GM18873 (cell line): Measurements from ENCODE around the gene PRR32.
"Not testable (repeated sequence)": the region's sequence is repeated elsewhere in the genome, so short reads cannot be mapped to it uniquely, and the experiment has no call there.

Source experiments
- ATAC-seq: cut with Tn5 transposase; IDR thresholded peaks from one replicate; pipeline ENCODE4 v1.9.1; 2021; ENCODE audit warnings: mild to moderate bottlenecking, moderate library complexity, moderate number of reproducible peaks; ENCODE audit not compliant: unreplicated experiment, low FRiP score

PRR32 gene

GRCh38 chrX:126819429-126819828 is at the start of gene PRR32:
Gene PRR32, plus strand, starts transcription at chrX:126819729. Its CDS starts 115 bp downstream, at chrX:126819844.
- no peak for ATAC-seq

- ATAC-seq: peak; percentile 60
Observed at GRCh38 chrX:126770179-126770578, 49.4 kb upstream of the PRR32 start.

GRCh38 chrX:126785539-126785938 is 34.0 kb upstream of the PRR32 start:
- ATAC-seq: no peak

- no peak for ATAC-seq
Observed at GRCh38 chrX:126799059-126799458, 20.5 kb upstream of the PRR32 start.

GRCh38 chrX:126806784-126807183 is 12.7 kb upstream of the PRR32 start:
- not testable (repeated sequence) for ATAC-seq

GRCh38 chrX:126815806-126816205 is 3.7 kb upstream of the PRR32 start:
- ATAC-seq: no peak

- no peak for ATAC-seq
Observed at GRCh38 chrX:126820700-126821420, 1.3 kb downstream of the PRR32 start.

GRCh38 chrX:126824338-126825007 is 4.9 kb downstream of the PRR32 start:
- ATAC-seq: no peak

- no peak for ATAC-seq
Observed at GRCh38 chrX:126825566-126826193, 6.2 kb downstream of the PRR32 start.

GRCh38 chrX:126836186-126836585 is 16.7 kb downstream of the PRR32 start:
- ATAC-seq: no peak

GRCh38 chrX:126847143-126847542 is 27.6 kb downstream of the PRR32 start:
- no peak for ATAC-seq

- ATAC-seq: no peak
Observed at GRCh38 chrX:126855839-126856524, 36.5 kb downstream of the PRR32 start.
